Heart left ventricle (tissue), 13 donors: Measurements from ENCODE around the gene STIM1.

ENCODE experiments used
- CTCF ChIP-seq, 12 donors: fragments of 200-600 bp; sonication (generic) in 4 of 12; IDR thresholded peaks; one replicate each; pipeline versions ENCODE4 v1.5.0 to v1.8.0; 2018 to 2022; ENCODE audit warnings: antibody characterized with exemption in 12 of 12, mild to moderate bottlenecking in 5 of 12
- POLR2A ChIP-seq, 2 donors: fragments of 450-650 bp; IDR thresholded peaks; one replicate each; pipeline ENCODE4 v1.6.1; 2017; ENCODE audit warnings: antibody characterized with exemption in 2 of 2, mild to moderate bottlenecking in 2 of 2, moderate library complexity in 2 of 2
- donor health status: ischemic (EF 13 %, LVEDD 7.1; RV severe dilation, severe dysfunction).
- donor health status: DM: no; HTN: yes; CAD: no.
- donor health status: DM: no; HTN: no; CAD: no.
- donor health status: ischemic (EF 25% LVEDD 6.9; RV normal size, moderate dysfunction).
- donor health status: ischemic (EF 25% LVEDD 5.7; RV mildly dilated, moderate dysfunction).
- donor health status: ischemic (EF 35%, LVEDD 5.7; RV mildly dilated, moderate dysfunction).
- donor health status: nonischemic (EF 11% LVEDD 7.7; RV severe dilation, severe dysfunction).
- donor health status: DM: yes; HTN: yes; CAD: no.
- donor health status: PGD.
- donor health status: ischemic (EF 29% LVEDD 5.4; RV normal size, mild dysfunction).
- donor health status: nonischemic (EF 23%, LVEDD 6.1; RV moderate dilation, normal function).

GRCh38 chr11:3836903-3837302, 18.6 kb upstream of the STIM1 start:
- TF ChIP-seq POLR2A (IDR thresholded peaks at IDR 0.05) (no peak), CTCF (IDR thresholded peaks at IDR 0.05) (no peak)
